ENCODE results near the gene COX6B1.

DNA sequence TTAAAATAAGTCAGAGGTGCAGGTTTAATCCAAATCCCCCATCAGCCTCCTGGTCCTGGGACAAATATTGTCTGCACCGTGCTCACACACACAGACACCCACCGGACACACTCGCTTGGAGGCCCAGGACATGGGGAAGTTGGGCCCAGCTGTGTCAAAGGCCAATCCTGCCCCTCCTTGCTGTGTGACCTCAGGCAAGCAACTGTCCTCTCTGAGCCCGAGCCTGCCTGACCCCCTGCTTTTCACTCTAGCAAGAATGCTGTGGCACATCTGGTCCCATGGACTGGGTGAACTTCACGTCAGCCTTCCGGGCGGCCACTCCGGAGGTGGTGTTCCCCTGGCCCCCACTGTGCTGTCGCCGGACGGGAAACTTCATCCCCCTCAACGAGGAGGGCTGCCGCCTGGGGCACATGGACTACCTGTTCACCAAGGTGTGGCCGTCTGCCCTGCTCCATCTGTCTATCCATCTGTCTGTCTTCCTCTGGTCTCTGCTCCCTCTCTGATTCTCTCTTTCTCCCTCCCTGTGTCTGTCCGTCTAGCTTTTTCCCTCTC, 27.5 kb downstream of the COX6B1 start:
- TF ChIP-seq, protein P1, sequence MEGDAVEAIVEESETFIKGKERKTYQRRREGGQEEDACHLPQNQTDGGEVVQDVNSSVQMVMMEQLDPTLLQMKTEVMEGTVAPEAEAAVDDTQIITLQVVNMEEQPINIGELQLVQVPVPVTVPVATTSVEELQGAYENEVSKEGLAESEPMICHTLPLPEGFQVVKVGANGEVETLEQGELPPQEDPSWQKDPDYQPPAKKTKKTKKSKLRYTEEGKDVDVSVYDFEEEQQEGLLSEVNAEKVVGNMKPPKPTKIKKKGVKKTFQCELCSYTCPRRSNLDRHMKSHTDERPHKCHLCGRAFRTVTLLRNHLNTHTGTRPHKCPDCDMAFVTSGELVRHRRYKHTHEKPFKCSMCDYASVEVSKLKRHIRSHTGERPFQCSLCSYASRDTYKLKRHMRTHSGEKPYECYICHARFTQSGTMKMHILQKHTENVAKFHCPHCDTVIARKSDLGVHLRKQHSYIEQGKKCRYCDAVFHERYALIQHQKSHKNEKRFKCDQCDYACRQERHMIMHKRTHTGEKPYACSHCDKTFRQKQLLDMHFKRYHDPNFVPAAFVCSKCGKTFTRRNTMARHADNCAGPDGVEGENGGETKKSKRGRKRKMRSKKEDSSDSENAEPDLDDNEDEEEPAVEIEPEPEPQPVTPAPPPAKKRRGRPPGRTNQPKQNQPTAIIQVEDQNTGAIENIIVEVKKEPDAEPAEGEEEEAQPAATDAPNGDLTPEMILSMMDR (conservative IDR thresholded peaks at IDR 0.05) = no peak
- no peak for TF ChIP-seq ZFX (IDR thresholded peaks at IDR 0.05)
